Left forelimb (tissue), 1 donor: ENCODE results near the gene PNMA1.

Experiments used
- DNase-seq: peaks from one replicate; pipeline ENCODE4 v3.0.0-alpha.2; 2018; ENCODE audit warnings: low spot score

The PNMA1 gene

GRCh38 chr14:73750531-73750901 is 36.3 kb upstream of the PNMA1 start:
- DNase-seq: no peak

- DNase-seq: no peak
Observed at GRCh38 chr14:73749706-73750530, 35.7 kb upstream of the PNMA1 start.

GRCh38 chr14:73748858-73749357 is 34.7 kb upstream of the PNMA1 start:
- DNase-seq: no peak

- no peak for DNase-seq
Observed at GRCh38 chr14:73747379-73748211, 33.4 kb upstream of the PNMA1 start.

- DNase-seq: no peak
Observed at GRCh38 chr14:73746520-73747378, 32.6 kb upstream of the PNMA1 start.

GRCh38 chr14:73745571-73746519 is 31.7 kb upstream of the PNMA1 start:
- DNase-seq: no peak

GRCh38 chr14:73744874-73745529 is 30.8 kb upstream of the PNMA1 start:
- DNase-seq: no peak

- no peak for DNase-seq
Observed at GRCh38 chr14:73744175-73744867, 30.1 kb upstream of the PNMA1 start.

- no peak for DNase-seq
Observed at GRCh38 chr14:73743431-73743931, 29.3 kb upstream of the PNMA1 start.

- no peak for DNase-seq
Observed at GRCh38 chr14:73742520-73743238, 28.5 kb upstream of the PNMA1 start.

GRCh38 chr14:73741876-73742519 is 27.8 kb upstream of the PNMA1 start:
- no peak for DNase-seq

GRCh38 chr14:73741386-73741875 is 27.2 kb upstream of the PNMA1 start:
- DNase-seq: no peak

GRCh38 chr14:73740618-73741326 is 26.6 kb upstream of the PNMA1 start:
- DNase-seq: no peak

- DNase-seq: no peak
Observed at GRCh38 chr14:73739899-73740617, 25.9 kb upstream of the PNMA1 start.

GRCh38 chr14:73739174-73739898 is 25.2 kb upstream of the PNMA1 start:
- DNase-seq: no peak

- no peak for DNase-seq
Observed at GRCh38 chr14:73738518-73739173, 24.5 kb upstream of the PNMA1 start.
